NCI-H510A treated with DMSO at 0.1 percent for 48 hours (cell line): ENCODE results near the gene IQCF5.
"Not testable (repeated sequence)": the region's sequence is repeated elsewhere in the genome, so short reads cannot be mapped to it uniquely, and the experiment has no call there.

Experiments used
- DNase-seq: peaks from one replicate; lab custom pipeline; 2025; lab: John Stamatoyannopoulos, UW

IQCF5 gene

GRCh38 chr3:51875501-51875900 is at the start of gene IQCF5:
Gene IQCF5 (minus strand): TSS chr3:51875601. CDS start chr3:51875531, 70 bp downstream.
- DNase-seq = no peak

- DNase-seq = no peak
These were observed 45.7 kb upstream of the IQCF5 start for GRCh38 chr3:51921081-51921578.

GRCh38 chr3:51916418-51916817 is 41.0 kb upstream of the IQCF5 start:
- no peak for DNase-seq

- DNase-seq = no peak
These were observed 32.6 kb upstream of the IQCF5 start for GRCh38 chr3:51908026-51908425.

GRCh38 chr3:51904034-51904823 is 28.8 kb upstream of the IQCF5 start:
- no peak for DNase-seq

GRCh38 chr3:51902361-51902760 is 27.0 kb upstream of the IQCF5 start:
- DNase-seq = not testable (repeated sequence)

GRCh38 chr3:51900043-51900442 is 24.6 kb upstream of the IQCF5 start:
- DNase-seq = not testable (repeated sequence)

- no peak for DNase-seq
These were observed 22.0 kb upstream of the IQCF5 start for GRCh38 chr3:51897391-51897790.

- DNase-seq = no peak
These were observed 21.4 kb upstream of the IQCF5 start for GRCh38 chr3:51896607-51897305.

- no peak for DNase-seq
These were observed 19.5 kb upstream of the IQCF5 start for GRCh38 chr3:51894939-51895338.

GRCh38 chr3:51894391-51894790 is 19.0 kb upstream of the IQCF5 start:
- no peak for DNase-seq

GRCh38 chr3:51891242-51892039 is 16.0 kb upstream of the IQCF5 start:
- DNase-seq = no peak

- DNase-seq = no peak
These were observed 13.2 kb upstream of the IQCF5 start for GRCh38 chr3:51888463-51889105.

- no peak for DNase-seq
These were observed 12.2 kb upstream of the IQCF5 start for GRCh38 chr3:51887620-51888019.

- no peak for DNase-seq
These were observed 11.0 kb upstream of the IQCF5 start for GRCh38 chr3:51886447-51886846.

- DNase-seq = no peak
These were observed 4.5 kb upstream of the IQCF5 start for GRCh38 chr3:51879937-51880336.

- no peak for DNase-seq
These were observed 785 bp upstream of the IQCF5 start for GRCh38 chr3:51876186-51876585.

GRCh38 chr3:51874889-51875288 is 512 bp downstream of the IQCF5 start:
- DNase-seq = no peak

GRCh38 chr3:51874411-51874810 is 990 bp downstream of the IQCF5 start:
- no peak for DNase-seq

- DNase-seq = no peak
These were observed 1.5 kb downstream of the IQCF5 start for GRCh38 chr3:51873876-51874275.

- no peak for DNase-seq
These were observed 2.1 kb downstream of the IQCF5 start for GRCh38 chr3:51873253-51873766.

GRCh38 chr3:51869304-51869703 is 6.1 kb downstream of the IQCF5 start:
- DNase-seq = no peak
